WTC11 (cell line): Measurements from ENCODE around the gene SYNC.

Experiments
- KAT7 ChIP-seq: sonication (generic); formaldehyde crosslinking; IDR thresholded peaks from 2 replicates; pipeline ENCODE4 v1.8.1; 2023; ENCODE audit warnings: missing genetic modification reagents, mild to moderate bottlenecking, borderline replicate concordance
- NFE2L1 ChIP-seq: sonication (generic); formaldehyde crosslinking; IDR thresholded peaks from 2 replicates; pipeline ENCODE4 v1.8.1; 2023; ENCODE audit warnings: missing genetic modification reagents
- TP53 ChIP-seq: sonication (generic); formaldehyde crosslinking; IDR thresholded peaks from 2 replicates; pipeline ENCODE4 v1.8.1; 2023; ENCODE audit warnings: mild to moderate bottlenecking, missing genetic modification reagents
- ZNF138 ChIP-seq: sonication (generic); formaldehyde crosslinking; conservative IDR thresholded peaks from 2 replicates; pipeline ENCODE4 v1.8.1; 2022; ENCODE audit warnings: mild to moderate bottlenecking, moderate library complexity, missing genetic modification reagents
- TF ChIP-seq, protein P1 (sequence below): fragments of 200-600 bp; IDR thresholded peaks from 2 replicates; pipeline ENCODE4 v1.8.0; 2022; ENCODE audit warnings: antibody characterized with exemption
- TF ChIP-seq, protein P2 (sequence below): fragments of 250-450 bp; sonication (Bioruptor Pico); IDR thresholded peaks from 2 replicates; pipeline ENCODE4 v1.9.0; 2021; ENCODE audit warnings: mild to moderate bottlenecking
- TF ChIP-seq, protein P3 (sequence below): sonication (generic); formaldehyde crosslinking; IDR thresholded peaks from 2 replicates; pipeline ENCODE4 v1.8.0; 2022; ENCODE audit warnings: mild to moderate bottlenecking, missing genetic modification reagents
- TF ChIP-seq, protein P4 (sequence below): sonication (generic); formaldehyde crosslinking; IDR thresholded peaks from 2 replicates; pipeline ENCODE4 v1.8.0; 2022; ENCODE audit warnings: mild to moderate bottlenecking, missing genetic modification reagents

DNA sequence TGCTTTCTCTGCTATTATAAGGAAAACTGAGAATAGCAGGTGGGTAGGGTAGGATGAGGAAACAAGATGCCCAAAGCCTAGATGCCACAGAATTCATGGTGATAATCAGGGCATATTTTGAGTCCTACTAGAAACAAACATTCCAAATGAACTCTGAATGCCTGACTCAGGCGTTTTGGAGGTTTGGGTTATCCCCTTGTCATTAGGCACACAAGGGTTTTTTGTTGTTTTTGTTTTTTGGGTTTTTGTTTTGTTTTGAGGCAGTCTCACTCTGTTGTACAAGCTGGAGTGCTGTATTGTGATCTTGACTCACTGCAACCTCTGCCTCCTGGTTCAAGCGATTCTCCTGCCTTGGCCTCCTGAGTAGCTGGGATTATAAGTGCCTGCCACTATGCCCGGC is 19.2 kb downstream of the SYNC start:
- TF ChIP-seq, protein P1, sequence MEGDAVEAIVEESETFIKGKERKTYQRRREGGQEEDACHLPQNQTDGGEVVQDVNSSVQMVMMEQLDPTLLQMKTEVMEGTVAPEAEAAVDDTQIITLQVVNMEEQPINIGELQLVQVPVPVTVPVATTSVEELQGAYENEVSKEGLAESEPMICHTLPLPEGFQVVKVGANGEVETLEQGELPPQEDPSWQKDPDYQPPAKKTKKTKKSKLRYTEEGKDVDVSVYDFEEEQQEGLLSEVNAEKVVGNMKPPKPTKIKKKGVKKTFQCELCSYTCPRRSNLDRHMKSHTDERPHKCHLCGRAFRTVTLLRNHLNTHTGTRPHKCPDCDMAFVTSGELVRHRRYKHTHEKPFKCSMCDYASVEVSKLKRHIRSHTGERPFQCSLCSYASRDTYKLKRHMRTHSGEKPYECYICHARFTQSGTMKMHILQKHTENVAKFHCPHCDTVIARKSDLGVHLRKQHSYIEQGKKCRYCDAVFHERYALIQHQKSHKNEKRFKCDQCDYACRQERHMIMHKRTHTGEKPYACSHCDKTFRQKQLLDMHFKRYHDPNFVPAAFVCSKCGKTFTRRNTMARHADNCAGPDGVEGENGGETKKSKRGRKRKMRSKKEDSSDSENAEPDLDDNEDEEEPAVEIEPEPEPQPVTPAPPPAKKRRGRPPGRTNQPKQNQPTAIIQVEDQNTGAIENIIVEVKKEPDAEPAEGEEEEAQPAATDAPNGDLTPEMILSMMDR: no peak
- TF ChIP-seq ZNF138 (no peak), TP53 (CRISPR knock-in tag) (no peak), NFE2L1 (CRISPR knock-in tag) (no peak), KAT7 (CRISPR knock-in tag) (no peak)
- TF ChIP-seq, protein P2, sequence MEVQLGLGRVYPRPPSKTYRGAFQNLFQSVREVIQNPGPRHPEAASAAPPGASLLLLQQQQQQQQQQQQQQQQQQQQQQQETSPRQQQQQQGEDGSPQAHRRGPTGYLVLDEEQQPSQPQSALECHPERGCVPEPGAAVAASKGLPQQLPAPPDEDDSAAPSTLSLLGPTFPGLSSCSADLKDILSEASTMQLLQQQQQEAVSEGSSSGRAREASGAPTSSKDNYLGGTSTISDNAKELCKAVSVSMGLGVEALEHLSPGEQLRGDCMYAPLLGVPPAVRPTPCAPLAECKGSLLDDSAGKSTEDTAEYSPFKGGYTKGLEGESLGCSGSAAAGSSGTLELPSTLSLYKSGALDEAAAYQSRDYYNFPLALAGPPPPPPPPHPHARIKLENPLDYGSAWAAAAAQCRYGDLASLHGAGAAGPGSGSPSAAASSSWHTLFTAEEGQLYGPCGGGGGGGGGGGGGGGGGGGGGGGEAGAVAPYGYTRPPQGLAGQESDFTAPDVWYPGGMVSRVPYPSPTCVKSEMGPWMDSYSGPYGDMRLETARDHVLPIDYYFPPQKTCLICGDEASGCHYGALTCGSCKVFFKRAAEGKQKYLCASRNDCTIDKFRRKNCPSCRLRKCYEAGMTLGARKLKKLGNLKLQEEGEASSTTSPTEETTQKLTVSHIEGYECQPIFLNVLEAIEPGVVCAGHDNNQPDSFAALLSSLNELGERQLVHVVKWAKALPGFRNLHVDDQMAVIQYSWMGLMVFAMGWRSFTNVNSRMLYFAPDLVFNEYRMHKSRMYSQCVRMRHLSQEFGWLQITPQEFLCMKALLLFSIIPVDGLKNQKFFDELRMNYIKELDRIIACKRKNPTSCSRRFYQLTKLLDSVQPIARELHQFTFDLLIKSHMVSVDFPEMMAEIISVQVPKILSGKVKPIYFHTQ: no peak
- TF ChIP-seq, protein P3, sequence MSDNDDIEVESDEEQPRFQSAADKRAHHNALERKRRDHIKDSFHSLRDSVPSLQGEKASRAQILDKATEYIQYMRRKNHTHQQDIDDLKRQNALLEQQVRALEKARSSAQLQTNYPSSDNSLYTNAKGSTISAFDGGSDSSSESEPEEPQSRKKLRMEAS (CRISPR knock-in tag): no peak
- TF ChIP-seq, protein P4, sequence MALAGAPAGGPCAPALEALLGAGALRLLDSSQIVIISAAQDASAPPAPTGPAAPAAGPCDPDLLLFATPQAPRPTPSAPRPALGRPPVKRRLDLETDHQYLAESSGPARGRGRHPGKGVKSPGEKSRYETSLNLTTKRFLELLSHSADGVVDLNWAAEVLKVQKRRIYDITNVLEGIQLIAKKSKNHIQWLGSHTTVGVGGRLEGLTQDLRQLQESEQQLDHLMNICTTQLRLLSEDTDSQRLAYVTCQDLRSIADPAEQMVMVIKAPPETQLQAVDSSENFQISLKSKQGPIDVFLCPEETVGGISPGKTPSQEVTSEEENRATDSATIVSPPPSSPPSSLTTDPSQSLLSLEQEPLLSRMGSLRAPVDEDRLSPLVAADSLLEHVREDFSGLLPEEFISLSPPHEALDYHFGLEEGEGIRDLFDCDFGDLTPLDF (CRISPR knock-in tag): no peak
